OCI-LY7 (cell line): Measurements from ENCODE around the gene CNBP. TPM values are rescaled to one million over a fixed set of nuclear protein-coding genes. Genes with fewer than 3 reads are reported as not detected.
A peak's percentile ranks its signal among the peaks of the same experiment; 100 is the strongest.

Experiments
- BruUV-seq: library from RNA; stranded (reverse); fragments of 400-500 nt; replicated peaks from 2 replicates; lab custom pipeline; 2021; lab: Mats Ljungman, UMichigan
- CTCF ChIA-PET: fragments of 300-600 bp; sonication (Branson Sonifier 250); formaldehyde crosslinking; loops from one replicate; lab custom pipeline; 2022; ENCODE audit warnings: antibody characterized with exemption; ENCODE audit not compliant: unreplicated experiment; lab: Charles Lee
- POLR2A ChIA-PET: fragments of 300-600 bp; sonication (Branson Sonifier 250); formaldehyde crosslinking; loops from one replicate; lab custom pipeline; 2022; ENCODE audit warnings: antibody characterized with exemption; lab: Charles Lee
- DNase-seq: peaks from one replicate; pipeline ENCODE4 v3.0.0-alpha.2; 2015; ENCODE audit warnings: low spot score
- H2AFZ ChIP-seq: fragments of 200-600 bp; sonication (generic), shearing (Covaris generic); 2 replicates; pipeline ENCODE4 v1.6.1; 2014; ENCODE audit warnings: mild to moderate bottlenecking, antibody characterized with exemption, low read length, moderate library complexity
- H3K27ac ChIP-seq: fragments of 200-600 bp; sonication (generic); 2 replicates; pipeline ENCODE4 v1.5.1; 2014; ENCODE audit warnings: mixed run types, low read depth, mild to moderate bottlenecking, moderate library complexity, low read length, inconsistent platforms; ENCODE audit not compliant: poor library complexity, severe bottlenecking
- H3K36me3 ChIP-seq: fragments of 200-600 bp; sonication (generic); 2 replicates; pipeline ENCODE4 v1.6.1; 2014; ENCODE audit warnings: mild to moderate bottlenecking, antibody characterized with exemption, low read length, moderate library complexity, mixed read lengths; ENCODE audit not compliant: insufficient read depth
- H3K4me1 ChIP-seq: fragments of 200-600 bp; sonication (generic); 2 replicates; pipeline ENCODE4 v1.5.1; 2014; ENCODE audit warnings: mild to moderate bottlenecking, low read length; ENCODE audit not compliant: insufficient read depth, poor library complexity, severe bottlenecking
- H3K4me2 ChIP-seq: fragments of 200-600 bp; sonication (generic); 2 replicates; pipeline ENCODE4 v1.6.1; 2014; ENCODE audit warnings: mild to moderate bottlenecking, low read length
- H3K4me3 ChIP-seq: fragments of 200-600 bp; sonication (generic); 2 replicates; pipeline ENCODE4 v1.5.1; 2014; ENCODE audit warnings: mild to moderate bottlenecking, low read depth, low read length; ENCODE audit not compliant: poor library complexity, severe bottlenecking
- H3K79me2 ChIP-seq: fragments of 200-600 bp; sonication (generic); 2 replicates; pipeline ENCODE4 v1.6.1; 2016; ENCODE audit warnings: low read depth, mild to moderate bottlenecking, low read length, moderate library complexity, mixed read lengths; ENCODE audit not compliant: insufficient read depth
- H3K9me2 ChIP-seq: fragments of 200-600 bp; sonication (generic); 2 replicates; pipeline ENCODE4 v1.6.1; 2016; ENCODE audit warnings: mild to moderate bottlenecking, low read length, mixed read lengths; ENCODE audit not compliant: insufficient read depth
- H3K9me3 ChIP-seq: fragments of 200-600 bp; sonication (generic); 2 replicates; pipeline ENCODE4 v1.6.1; 2014; ENCODE audit warnings: mild to moderate bottlenecking, mixed run types, low read length, mixed read lengths
- H4K20me1 ChIP-seq: fragments of 200-600 bp; sonication (generic); 2 replicates; pipeline ENCODE4 v1.6.1; 2014; ENCODE audit warnings: mild to moderate bottlenecking, antibody characterized with exemption, low read length, moderate library complexity, mixed read lengths; ENCODE audit not compliant: insufficient read depth
- CTCF ChIP-seq: fragments of 200-600 bp; sonication (generic); conservative IDR thresholded peaks from 2 replicates; pipeline ENCODE4 v1.5.1; 2014; ENCODE audit warnings: mild to moderate bottlenecking, antibody characterized with exemption, low read length, moderate library complexity, mixed read lengths
- EZH2phosphoT487 ChIP-seq: fragments of 200-600 bp; sonication (generic); IDR thresholded peaks from 2 replicates; pipeline ENCODE4 v1.6.1; 2018; ENCODE audit warnings: low read depth, borderline replicate concordance, mild to moderate bottlenecking, mixed run types, antibody characterized with exemption, low read length, moderate library complexity, mixed read lengths
- intact Hi-C: fragments of 100-400 bp; cut with micrococcal nuclease; formaldehyde crosslinking; loops from one replicate; pipeline ENCODE4 v1.10.0; 2022; ENCODE audit not compliant: unreplicated experiment
- total RNA-seq, 2 experiments: library from RNA; depleted of rRNA in 1 of 2; stranded (reverse); fragments of >200 nt in 1 of 2; shearing (Covaris generic) in 1 of 2; gene quantifications; 2 replicates each; pipeline ENCODE4 v1.2.3, GENCODE V29; 2014 to 2022

Gene CNBP
- total RNA-seq, 2 experiments from 2014 or later, result 324 to 336 TPM

DNA sequence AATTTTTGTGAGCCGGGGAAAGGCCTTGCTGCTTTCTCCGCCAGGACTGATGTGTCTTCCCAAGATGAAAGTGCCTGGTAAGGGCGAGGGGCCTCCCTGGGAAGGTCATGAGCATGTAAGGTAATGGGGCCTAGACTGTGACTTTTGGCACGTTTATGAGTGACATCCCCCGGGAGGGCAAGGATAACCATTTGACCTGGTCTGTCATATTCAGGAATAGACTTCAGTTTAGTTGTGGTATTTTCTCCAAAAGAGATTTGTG, 631 bp upstream of the CNBP start:
- ChIA-PET POLR2A (interaction anchor here (0.7 kb wide), 1 partner anchor 13 kb away, joined by 3 read pairs; no protein-coding TSS in a partner anchor), CTCF (interaction anchor here (0.5 kb wide), 1 partner anchor 51 kb away, joined by 3 read pairs; no protein-coding TSS in a partner anchor)
- Histone ChIP-seq H3K36me3 (peaks cover 40% of the 10 kb centered on the region), H3K4me2 (peak overlapping the region; percentile 74), H3K9me3 (no peaks in the 10 kb centered on the region), H3K4me3 (peak overlapping the region; percentile 83), H2AFZ (0 out of 2 replicates have a peak overlapping the region, but pooled peaks have one; percentile 8), H3K79me2 (peaks cover 73% of the 10 kb centered on the region), H3K4me1 (peaks cover 62% of the 10 kb centered on the region), H3K9me2 (no peaks in the 10 kb centered on the region), H4K20me1 (peaks cover 26% of the 10 kb centered on the region), H3K27ac (peak overlapping the region; percentile 72)
- TF ChIP-seq EZH2phosphoT487 (no peak), CTCF (no peak)
- DNase-seq, result peak; percentile 42
- intact Hi-C loops, result loop anchor here (1.0 to 5.0 kb wide), 3 partner anchors 49 to 253 kb away; partner anchors contain the start of gene MBD4
- BruUV-seq, result TSS peak; percentile 91

DNA sequence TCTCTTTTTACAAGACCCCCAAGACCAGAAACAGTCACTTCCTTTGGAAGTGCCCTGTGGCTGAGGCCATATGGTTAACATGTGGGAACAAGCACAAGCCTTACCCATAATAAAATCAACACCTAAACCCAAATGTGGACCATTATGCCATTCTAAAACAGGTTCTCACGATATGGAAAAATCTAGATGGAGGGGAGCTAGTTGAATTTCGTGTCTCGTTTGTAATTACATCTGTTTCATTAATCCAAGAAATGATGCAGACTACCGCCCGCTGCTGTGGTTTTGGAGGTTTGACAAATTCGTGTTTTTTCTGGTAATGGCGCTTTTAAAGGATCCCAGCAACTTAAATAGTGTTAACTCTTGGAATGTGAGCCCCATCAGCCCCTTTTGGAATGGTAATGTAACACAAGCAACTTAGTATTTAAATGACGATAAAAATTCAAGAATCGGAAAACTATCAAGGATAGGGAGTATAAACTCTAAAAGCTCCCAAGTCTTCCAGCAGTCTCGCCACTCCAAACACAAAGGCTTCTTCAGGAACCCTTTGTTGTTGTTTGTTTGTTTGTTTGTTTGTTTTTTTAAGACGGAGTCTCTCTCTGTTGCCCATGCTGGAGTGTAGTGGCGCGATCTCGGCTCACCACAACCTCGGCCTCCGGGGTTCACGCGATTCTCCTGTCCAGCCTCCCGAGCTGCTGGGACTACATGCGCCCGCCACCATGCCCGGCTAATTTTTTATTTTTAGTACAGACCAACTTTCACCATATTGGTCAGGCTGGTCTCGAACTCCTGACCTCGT, 1.1 kb downstream of the CNBP start:
- H3K9me2 ChIP-seq, result no peaks in the 10 kb centered on the region
- BruUV-seq, result no TSS peak
- H3K4me2 ChIP-seq, result peak overlapping the region; percentile 79
- H3K79me2 ChIP-seq, result peaks cover 90% of the 10 kb centered on the region
- no peaks in the 10 kb centered on the region for H3K9me3 ChIP-seq
- peaks cover 58% of the 10 kb centered on the region for H3K4me1 ChIP-seq
- intact Hi-C loops, result loop anchor here (1.0 to 5.0 kb wide), 5 partner anchors 21 to 255 kb away; partner anchors contain the start of genes ISY1, MBD4 and RAB43
- DNase-seq, result peak; percentile 51
- H3K4me3 ChIP-seq, result peak overlapping the region; percentile 83
- CTCF ChIA-PET, result interaction anchor here (1.6 kb wide), 1 partner anchor 62 kb away, joined by 4 read pairs; no protein-coding TSS in a partner anchor
- H2AFZ ChIP-seq, result no peak overlapping the region
- POLR2A ChIA-PET, result interaction anchor here (0.6 to 1.5 kb wide), 6 partner anchors 13 to 167 kb away, joined by 3 to 8 read pairs (median 4); partner anchors contain the start of gene RAB43
- peak overlapping the region; percentile 72 for H3K27ac ChIP-seq
- peaks cover 57% of the 10 kb centered on the region for H3K36me3 ChIP-seq
- peaks cover 38% of the 10 kb centered on the region for H4K20me1 ChIP-seq
- TF ChIP-seq CTCF (no peak), EZH2phosphoT487 (no peak)
